ENCODE measurements around the gene KCNE5.
"Not testable (repeated sequence)": the region's sequence is repeated elsewhere in the genome, so short reads cannot be mapped to it uniquely, and the experiment has no call there.

KCNE5 gene

DNA sequence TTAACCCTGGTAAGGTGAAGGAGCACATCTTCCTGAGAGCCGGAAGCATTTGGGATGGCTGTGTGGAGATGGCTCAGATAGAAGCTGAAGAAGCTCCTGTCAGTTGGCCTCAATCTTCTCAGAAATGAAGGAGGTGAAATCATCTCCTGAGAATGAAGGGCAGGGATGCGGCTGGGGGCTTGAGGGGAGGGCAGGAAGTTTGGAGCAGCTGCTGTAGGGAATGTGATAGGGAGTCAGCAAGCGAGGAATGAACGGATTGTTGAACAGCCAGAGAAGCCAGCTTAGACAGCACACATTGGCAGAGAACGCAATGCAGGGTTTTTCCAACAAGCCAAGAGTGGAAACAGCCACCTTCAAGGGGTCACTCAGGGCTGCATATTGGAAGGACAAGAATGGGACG, 10.0 kb downstream of the KCNE5 start:
- no peak for DNase-seq

DNA sequence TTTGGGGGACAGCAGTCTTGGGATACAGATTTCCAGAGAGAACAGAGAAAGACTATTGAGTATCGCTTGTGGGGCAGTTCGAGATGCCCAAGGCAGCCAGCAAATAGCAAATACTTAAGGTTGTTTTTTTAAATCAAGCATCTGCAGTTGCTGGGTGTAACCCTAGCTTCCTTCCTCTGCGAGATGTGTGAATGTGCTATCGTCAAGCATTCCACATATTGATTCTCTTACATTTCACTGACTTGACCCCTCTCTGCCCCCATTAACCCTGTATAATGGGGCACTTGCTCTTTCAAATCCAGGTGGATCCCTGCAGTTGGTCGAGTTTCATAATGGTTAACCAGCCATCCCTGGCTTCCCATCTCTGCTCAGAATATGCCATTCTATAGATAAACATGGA, 23.5 kb downstream of the KCNE5 start:
- no peak for DNase-seq

DNA sequence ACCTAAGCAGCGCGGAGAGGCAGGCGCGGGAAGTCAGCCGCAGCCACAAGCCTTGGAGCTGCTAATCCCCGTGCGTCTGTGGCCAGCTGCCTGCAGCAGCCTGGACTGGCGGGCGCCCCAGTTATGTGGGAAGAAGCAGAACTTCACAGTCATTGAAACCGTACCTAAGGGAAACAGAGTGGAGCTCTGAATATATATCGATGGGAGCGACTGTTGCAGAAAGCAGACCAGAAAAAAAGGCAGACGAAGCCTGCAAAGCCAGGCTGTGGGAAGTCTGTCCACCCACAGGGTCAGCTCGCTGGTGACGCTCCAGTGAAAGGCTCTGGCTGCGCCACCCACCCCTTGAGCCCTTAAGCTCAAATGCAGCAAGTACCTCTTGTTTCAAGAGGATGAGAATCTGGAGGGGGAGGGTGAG, 24.7 kb downstream of the KCNE5 start:
- DNase-seq, result peak in 33 of 58 donors; percentile 0 to 47 (median 2)

DNA sequence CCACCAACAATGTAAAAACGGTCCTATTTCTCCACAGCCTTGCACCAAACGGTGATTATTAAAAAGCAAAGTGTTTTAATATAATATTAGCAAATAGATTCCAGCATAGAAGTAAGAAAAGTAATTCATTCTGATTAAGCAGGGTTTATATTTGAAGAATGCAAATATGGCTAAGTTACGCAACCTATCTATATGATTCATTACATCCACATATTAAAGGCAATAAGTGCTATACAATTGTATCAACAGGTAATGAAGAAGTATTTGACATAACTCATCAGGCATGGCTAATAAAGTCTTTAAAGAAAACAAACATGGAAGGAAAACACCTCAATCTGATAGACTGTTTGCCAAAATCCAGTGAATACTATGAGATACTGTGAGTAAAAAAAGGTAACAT, 29.0 kb downstream of the KCNE5 start:
- no peak for DNase-seq

DNA sequence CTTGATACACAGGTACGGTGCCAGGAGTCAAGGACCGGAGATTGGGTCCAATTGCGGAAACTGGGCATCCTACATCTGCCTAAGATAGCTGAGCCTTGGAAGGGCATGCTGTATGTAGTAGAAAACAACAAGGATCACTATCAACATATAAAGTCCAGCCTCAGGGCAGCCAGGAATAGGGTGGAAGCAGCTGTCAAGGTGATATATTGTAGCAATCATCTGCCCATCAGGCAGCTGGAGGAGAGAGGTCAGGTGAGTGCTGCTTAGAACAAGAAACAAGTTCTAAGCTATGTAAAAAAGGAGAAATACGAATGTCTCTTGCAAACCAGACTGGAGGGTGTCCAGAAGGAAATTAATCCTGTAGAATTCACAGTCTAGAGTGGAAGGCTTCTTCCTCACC, 34.8 kb downstream of the KCNE5 start:
- no peak for DNase-seq

DNA sequence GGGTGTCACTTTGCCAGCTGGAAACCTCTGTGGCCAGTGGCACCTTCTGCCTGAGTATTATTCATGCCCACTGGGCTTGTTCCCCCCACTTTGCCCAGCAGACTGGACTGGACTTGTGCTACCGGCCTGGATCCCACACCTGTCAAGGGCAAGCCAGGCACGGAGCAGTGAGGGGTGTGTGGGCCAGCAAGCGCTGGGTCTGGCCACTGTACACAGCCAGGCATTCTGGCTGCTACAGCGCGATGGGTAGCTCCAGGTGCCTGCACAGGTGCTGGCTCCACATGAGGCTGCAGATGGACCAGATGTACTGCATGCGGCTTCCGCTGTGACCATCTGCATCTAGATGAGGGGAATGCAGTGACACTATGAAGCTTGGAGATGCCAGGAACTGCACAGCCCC, 39.5 kb downstream of the KCNE5 start:
- no peak for DNase-seq

DNA sequence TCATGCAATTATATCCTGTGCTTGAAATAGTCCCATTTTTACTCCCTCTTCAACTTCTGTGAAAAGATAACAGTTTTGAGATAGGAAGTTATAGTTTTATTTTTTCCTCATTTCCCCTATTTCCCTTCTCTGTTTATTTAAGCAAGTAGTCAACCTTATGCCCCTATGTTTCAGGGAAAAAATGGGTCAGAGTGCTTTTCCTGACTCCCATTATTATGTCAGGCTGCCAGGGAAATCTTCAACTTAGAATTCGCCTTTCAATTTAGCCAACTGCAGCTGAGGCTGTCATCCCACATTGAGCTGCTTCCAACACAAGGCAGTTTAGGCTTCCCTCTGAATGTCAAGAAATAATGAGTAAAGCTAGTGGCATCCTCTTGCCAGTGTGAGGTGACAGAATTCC, 46.1 kb downstream of the KCNE5 start:
- DNase-seq, result no peak

DNA sequence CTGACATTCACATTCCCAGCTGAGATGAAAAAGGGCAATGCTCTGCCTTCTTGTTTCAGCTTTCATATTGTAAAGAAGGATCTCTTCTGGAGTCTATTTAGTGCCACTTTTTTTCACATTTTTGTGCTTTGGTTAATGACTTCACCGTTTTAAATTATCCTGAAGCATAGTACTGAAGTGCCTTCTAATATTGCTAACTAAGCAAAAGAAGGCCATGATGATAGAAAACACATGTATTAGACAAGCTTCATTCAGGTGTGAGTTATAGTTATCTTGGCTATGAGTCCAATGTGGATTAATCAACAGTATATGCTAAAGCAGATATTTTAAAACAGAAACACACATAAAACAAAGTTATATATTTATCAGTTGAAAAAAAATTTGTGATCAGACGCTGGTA, 47.9 kb downstream of the KCNE5 start:
- no peak for DNase-seq

DNA sequence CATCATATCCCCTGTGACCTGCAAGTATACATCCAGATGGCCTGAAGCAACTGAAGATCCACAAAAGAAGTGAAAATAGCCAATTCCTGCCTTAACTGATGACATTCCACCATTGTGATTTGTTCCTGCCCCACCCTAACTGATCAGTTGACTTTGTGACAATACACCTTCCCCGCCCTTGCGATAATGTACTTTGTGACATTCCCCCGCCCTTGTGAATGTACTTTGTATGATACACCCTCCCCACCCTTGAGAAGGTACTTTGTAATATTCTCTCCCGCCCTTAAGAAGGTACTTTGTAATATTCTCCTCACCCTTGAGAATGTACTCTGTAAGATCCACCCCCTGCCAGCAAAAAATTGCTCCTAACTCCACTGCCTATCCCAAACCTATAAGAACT, 48.9 kb downstream of the KCNE5 start:
- DNase-seq, result not testable (repeated sequence)
